ENCODE data around the gene ASIC2.

GRCh38 chr17:33142705-33143299 is 150.3 kb downstream of the ASIC2 start:
- no peak for TF ChIP-seq CTCF (IDR thresholded peaks at IDR 0.05; ENCODE audit: low read length)
- TF ChIP-seq EZH2 (IDR thresholded peaks at IDR 0.05; ENCODE audit: borderline replicate concordance, low read length), result no peak

All from OCI-LY1 (cell line).